IMR-90 (cell line): ENCODE measurements around the gene ZNF530. TPM values are rescaled to one million over a fixed set of nuclear protein-coding genes. Genes with fewer than 3 reads are reported as not detected.

Experiments
- ATAC-seq: fragments of 200-7000 bp; cut with Tn5 transposase; 2 replicates; pipeline ENCODE4 v1.9.1; 2020; ENCODE audit warnings: low read depth, mild to moderate bottlenecking, moderate library complexity
- BruUV-seq: library from RNA; stranded (reverse); fragments of 400-500 nt; replicated peaks from 2 replicates; lab custom pipeline; 2021; lab: Mats Ljungman, UMichigan
- CTCF ChIA-PET: fragments of 300-600 bp; formaldehyde crosslinking; extraction: SDS; loops from one replicate; lab custom pipeline; 2021; ENCODE audit warnings: antibody characterized with exemption; lab: Yijun Ruan, JAX
- POLR2A ChIA-PET: fragments of 300-600 bp; sonication (Branson Sonifier 250); formaldehyde crosslinking; loops from one replicate; lab custom pipeline; 2022; ENCODE audit warnings: antibody characterized with exemption; ENCODE audit not compliant: unreplicated experiment; lab: Charles Lee
- DNase-seq: peaks from one replicate; pipeline ENCODE4 v3.0.0; 2013
- H2AFZ ChIP-seq: replicated peaks from 2 replicates; pipeline ENCODE3; 2013; ENCODE audit warnings: low read length, mild to moderate bottlenecking; ENCODE audit not compliant: poor library complexity
- H2AK5ac ChIP-seq: 2 replicates; pipeline ENCODE4 v1.6.1; 2013; ENCODE audit warnings: low read depth, low read length, inconsistent platforms
- H2AK9ac ChIP-seq: replicated peaks from 2 replicates; pipeline ENCODE3; 2013; ENCODE audit warnings: mild to moderate bottlenecking, low read depth, low read length, moderate library complexity; ENCODE audit not compliant: poor library complexity
- H2BK120ac ChIP-seq: 2 replicates; pipeline ENCODE4 v1.6.1; 2013; ENCODE audit warnings: low read depth, low read length, inconsistent platforms
- H2BK15ac ChIP-seq: 3 replicates; pipeline ENCODE4 v1.6.1; 2013; ENCODE audit warnings: low read depth, low read length, inconsistent platforms
- H2BK20ac ChIP-seq: 2 replicates; pipeline ENCODE4 v1.6.1; 2013; ENCODE audit warnings: low read depth, mild to moderate bottlenecking, inconsistent platforms, low read length, moderate library complexity
- H2BK5ac ChIP-seq: 2 replicates; pipeline ENCODE4 v1.6.1; 2013; ENCODE audit warnings: mild to moderate bottlenecking, low read depth, low read length, inconsistent platforms; ENCODE audit not compliant: poor library complexity, severe bottlenecking
- H3K14ac ChIP-seq: replicated peaks from 2 replicates; pipeline ENCODE4 v1.6.1; 2013; ENCODE audit warnings: low read depth, low read length, inconsistent platforms
- H3K18ac ChIP-seq: 2 replicates; pipeline ENCODE4 v1.6.1; 2013; ENCODE audit warnings: low read depth, low read length, control low read depth
- H3K23ac ChIP-seq: 2 replicates; pipeline ENCODE4 v1.6.1; 2013; ENCODE audit warnings: low read depth, low read length, inconsistent platforms
- H3K27ac ChIP-seq: 2 replicates; pipeline ENCODE4 v1.5.1; 2013; ENCODE audit warnings: mild to moderate bottlenecking, control low read depth, low read length; ENCODE audit not compliant: insufficient read depth
- H3K27me3 ChIP-seq: 2 replicates; pipeline ENCODE4 v1.6.1; 2013; ENCODE audit warnings: low read length; ENCODE audit not compliant: control insufficient read depth, insufficient read depth
- H3K36me3 ChIP-seq: 2 replicates; pipeline ENCODE4 v1.6.1; 2013; ENCODE audit warnings: low read length, mixed read lengths; ENCODE audit not compliant: control insufficient read depth, insufficient read depth
- H3K4ac ChIP-seq: 2 replicates; pipeline ENCODE4 v1.6.1; 2013; ENCODE audit warnings: low read depth, low read length, inconsistent platforms
- H3K4me1 ChIP-seq: 2 replicates; pipeline ENCODE4 v1.6.1; 2013; ENCODE audit warnings: low read length, mixed read lengths; ENCODE audit not compliant: control insufficient read depth, insufficient read depth
- H3K4me2 ChIP-seq: 2 replicates; pipeline ENCODE4 v1.6.1; 2013; ENCODE audit warnings: low read depth, mild to moderate bottlenecking, control low read depth, low read length, moderate library complexity
- H3K4me3 ChIP-seq: 2 replicates; pipeline ENCODE4 v1.5.1; 2013; ENCODE audit warnings: low read depth, mild to moderate bottlenecking, control low read depth, low read length, moderate library complexity; ENCODE audit not compliant: insufficient read depth
- H3K56ac ChIP-seq: 2 replicates; pipeline ENCODE4 v1.6.1; 2013; ENCODE audit warnings: low read length, inconsistent platforms; ENCODE audit not compliant: insufficient read depth; ENCODE audit errors: extremely low read depth
- H3K79me1 ChIP-seq, 2 experiments: 2 replicates each; pipeline ENCODE4 v1.6.1; 2013; ENCODE audit warnings: low read length in 2 of 2, inconsistent platforms in 1 of 2, low read depth in 1 of 2
- H3K9ac ChIP-seq: 2 replicates; pipeline ENCODE4 v1.6.1; 2013; ENCODE audit warnings: low read depth, low read length, control low read depth
- H3K9me1 ChIP-seq: 2 replicates; pipeline ENCODE4 v1.6.1; 2013; ENCODE audit warnings: low read length, inconsistent platforms; ENCODE audit not compliant: insufficient read depth
- H3K9me3 ChIP-seq: 2 replicates; pipeline ENCODE4 v1.6.1; 2013; ENCODE audit warnings: low read length; ENCODE audit not compliant: control insufficient read depth, insufficient read depth
- H4K20me1 ChIP-seq: 2 replicates; pipeline ENCODE4 v1.6.1; 2013; ENCODE audit warnings: low read length, inconsistent platforms; ENCODE audit not compliant: insufficient read depth
- H4K5ac ChIP-seq: 2 replicates; pipeline ENCODE4 v1.6.1; 2013; ENCODE audit warnings: mild to moderate bottlenecking, low read depth, low read length, control low read depth
- H4K8ac ChIP-seq, 2 experiments: 2 replicates each; pipeline ENCODE4 v1.6.1; 2013; ENCODE audit warnings: low read depth in 2 of 2, low read length in 2 of 2, control low read depth in 1 of 2, inconsistent platforms in 1 of 2
- H4K91ac ChIP-seq: 2 replicates; pipeline ENCODE4 v1.6.1; 2013; ENCODE audit warnings: low read depth, low read length, inconsistent platforms; ENCODE audit not compliant: insufficient read depth
- BHLHE40 ChIP-seq: fragments of 150-350 bp; IDR thresholded peaks from 2 replicates; pipeline ENCODE4 v1.6.1; 2016; ENCODE audit warnings: mild to moderate bottlenecking, low read depth, low read length
- CTCF ChIP-seq: conservative IDR thresholded peaks from 2 replicates; pipeline ENCODE4 v1.5.1; 2012; ENCODE audit warnings: mild to moderate bottlenecking, low read depth, low read length, improper control_type of control experiment
- FOS ChIP-seq: fragments of 150-350 bp; IDR thresholded peaks from 2 replicates; pipeline ENCODE4 v1.6.1; 2016; ENCODE audit warnings: low read depth, low read length
- whole genome bisulfite sequencing, 2 experiments: methylation state at CpG; one replicate each; pipeline versions ENCODE4 v1.1.5 to v1.1.7; 2013; ENCODE audit warnings: missing lambda C conversion rate in 2 of 2; ENCODE audit not compliant: insufficient read length in 1 of 2; ENCODE audit errors: extremely low coverage in 2 of 2; 5-methylcytosine and 5-hydroxymethylcytosine counted together
- dilution Hi-C: fragments of 300-500 bp; cut with HindIII; formaldehyde crosslinking; loops from one replicate; pipeline ENCODE4 v1.14.3; 2018; ENCODE audit warnings: low sequenced_read_pairs; ENCODE audit not compliant: unreplicated experiment
- in situ Hi-C: fragments of 300-500 bp; cut with MboI; formaldehyde crosslinking; loops from 3 replicates; pipeline ENCODE4 v1.14.3; 2019; ENCODE audit warnings: low sequenced_read_pairs, inconsistent platforms, mixed read lengths
- intact Hi-C: fragments of 100-400 bp; cut with micrococcal nuclease; formaldehyde crosslinking; loops from 2 replicates; pipeline ENCODE4 v1.10.0; 2022
- polyA plus RNA-seq, 3 experiments: library from polyadenylated mRNA; depleted of rRNA; stranded (reverse); fragments of >200 nt; gene quantifications; 2 replicates each; pipeline ENCODE4 v1.2.3, GENCODE V29; 2012; ENCODE audit warnings: low replicate concordance in 1 of 3
- total RNA-seq: library from RNA; depleted of rRNA; stranded (reverse); fragments of >200 nt; gene quantifications from 2 replicates; pipeline ENCODE4 v1.2.3, GENCODE V29; 2012

ZNF530 gene
- total and polyA plus RNA-seq, 2 of the 4 experiments (the other 2 are of a cell fraction): 2.9 to 6.6 TPM

- Histone ChIP-seq H3K18ac (no peak overlapping the region), H3K56ac (no peak overlapping the region), H3K4me1 (no peaks in the 10 kb centered on the region), H3K36me3 (no peaks in the 10 kb centered on the region), H3K27ac (no peak overlapping the region), H3K4me2 (no peak overlapping the region), H3K9ac (no peak overlapping the region), H3K23ac (no peak overlapping the region), H4K5ac (no peak overlapping the region), H2AFZ (no peak overlapping the region), H3K4me3 (no peak overlapping the region), H3K9me3 (peaks cover 6% of the 10 kb centered on the region; the same call in 1 of the 2 replicates), H3K79me1 (no peaks in the 10 kb centered on the region), H2BK5ac (no peak overlapping the region), H2BK20ac (no peak overlapping the region), H4K20me1 (no peaks in the 10 kb centered on the region), H2AK9ac (no peak overlapping the region), H3K9me1 (no peaks in the 10 kb centered on the region), H4K91ac (no peak overlapping the region), H2BK120ac (no peak overlapping the region), H3K4ac (no peak overlapping the region), H2BK15ac (no peak overlapping the region), H3K27me3 (no peaks in the 10 kb centered on the region), H3K14ac (no peak overlapping the region), H4K8ac (no peak overlapping the region), H2AK5ac (no peak overlapping the region)
- ATAC-seq (no peak), DNase-seq (no peak)
- intact Hi-C loops: no loop called here
- dilution Hi-C loops: no loop called here
- TF ChIP-seq BHLHE40 (no peak), FOS (no peak), CTCF (no peak)
- ChIA-PET POLR2A (no interaction called here), CTCF (no interaction called here)
- in situ Hi-C loops: no loop called here
- no TSS peak for BruUV-seq
- WGBS, 2 experiments: 80% methylated on average over 3 of the region's 6 CpGs; no CpG with 5 or more reads in 1 of the 2 experiments
Observed at GRCh38 chr19:57648331-57649003, 48.8 kb downstream of the ZNF530 start.
